Raji (cell line): ENCODE measurements around the gene ALG12.

Source experiments
- POLR2A ChIP-seq: IDR thresholded peaks from 2 replicates; pipeline ENCODE4 v1.6.1; 2011; ENCODE audit warnings: low read depth, low read length, control low read depth; ENCODE audit not compliant: insufficient read depth

The ALG12 gene

DNA sequence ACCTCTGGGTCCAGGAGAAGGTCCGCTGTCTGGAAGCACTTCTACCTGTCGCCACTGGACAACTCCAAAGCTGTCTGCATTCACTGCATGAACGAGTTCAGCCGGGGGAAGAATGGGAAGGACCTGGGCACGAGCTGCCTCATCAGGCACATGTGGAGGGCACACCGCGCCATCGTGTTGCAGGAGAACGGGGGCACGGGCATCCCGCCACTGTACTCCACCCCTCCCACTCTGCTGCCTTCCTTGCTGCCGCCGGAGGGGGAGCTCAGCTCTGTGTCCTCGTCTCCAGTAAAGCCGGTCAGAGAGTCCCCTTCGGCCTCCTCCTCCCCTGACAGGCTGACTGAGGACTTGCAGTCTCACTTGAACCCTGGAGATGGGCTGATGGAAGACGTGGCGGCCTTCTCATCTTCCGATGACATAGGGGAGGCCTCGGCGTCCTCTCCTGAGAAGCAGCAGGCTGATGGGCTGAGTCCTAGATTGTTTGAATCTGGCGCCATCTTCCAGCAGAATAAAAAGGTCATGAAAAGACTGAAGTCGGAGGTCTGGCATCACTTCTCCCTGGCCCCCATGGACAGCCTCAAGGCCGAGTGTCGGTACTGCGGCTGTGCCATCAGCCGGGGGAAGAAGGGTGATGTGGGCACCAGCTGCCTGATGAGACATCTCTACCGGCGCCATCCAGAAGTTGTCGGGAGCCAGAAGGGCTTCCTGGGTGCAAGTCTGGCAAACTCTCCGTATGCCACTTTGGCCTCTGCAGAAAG, 33.6 kb downstream of the ALG12 start:
- no peak for TF ChIP-seq POLR2A

DNA sequence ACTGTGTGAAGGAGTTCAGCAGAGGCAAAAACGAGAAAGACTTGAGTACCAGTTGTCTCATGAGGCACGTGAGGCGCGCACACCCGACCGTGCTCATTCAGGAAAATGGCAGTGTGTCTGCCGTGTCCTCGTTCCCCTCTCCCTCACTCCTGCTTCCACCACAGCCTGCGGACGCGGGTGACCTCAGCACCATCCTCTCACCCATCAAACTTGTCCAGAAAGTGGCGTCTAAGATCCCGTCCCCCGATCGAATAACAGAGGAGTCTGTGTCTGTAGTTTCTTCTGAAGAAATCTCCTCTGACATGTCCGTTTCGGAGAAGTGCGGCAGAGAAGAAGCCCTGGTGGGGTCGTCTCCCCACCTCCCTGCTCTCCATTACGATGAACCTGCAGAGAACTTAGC, 34.2 kb downstream of the ALG12 start:
- TF ChIP-seq POLR2A = no peak

DNA sequence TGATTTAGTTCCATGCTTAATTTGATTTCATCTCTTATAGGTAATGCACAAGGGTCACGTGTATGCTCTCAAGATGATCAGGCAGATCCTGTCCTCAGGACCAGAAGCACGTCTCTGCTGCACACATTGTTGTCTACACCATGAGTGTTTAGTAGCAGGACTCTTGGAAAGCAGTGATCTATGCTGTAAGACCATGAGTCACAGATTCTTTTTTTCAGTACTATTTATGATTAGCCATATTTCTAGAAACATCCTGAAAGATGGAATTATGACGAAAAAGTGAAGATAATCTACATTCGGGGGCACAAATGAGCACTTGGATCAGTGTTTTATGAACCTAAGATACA, 35.0 kb downstream of the ALG12 start:
- no peak for TF ChIP-seq POLR2A

DNA sequence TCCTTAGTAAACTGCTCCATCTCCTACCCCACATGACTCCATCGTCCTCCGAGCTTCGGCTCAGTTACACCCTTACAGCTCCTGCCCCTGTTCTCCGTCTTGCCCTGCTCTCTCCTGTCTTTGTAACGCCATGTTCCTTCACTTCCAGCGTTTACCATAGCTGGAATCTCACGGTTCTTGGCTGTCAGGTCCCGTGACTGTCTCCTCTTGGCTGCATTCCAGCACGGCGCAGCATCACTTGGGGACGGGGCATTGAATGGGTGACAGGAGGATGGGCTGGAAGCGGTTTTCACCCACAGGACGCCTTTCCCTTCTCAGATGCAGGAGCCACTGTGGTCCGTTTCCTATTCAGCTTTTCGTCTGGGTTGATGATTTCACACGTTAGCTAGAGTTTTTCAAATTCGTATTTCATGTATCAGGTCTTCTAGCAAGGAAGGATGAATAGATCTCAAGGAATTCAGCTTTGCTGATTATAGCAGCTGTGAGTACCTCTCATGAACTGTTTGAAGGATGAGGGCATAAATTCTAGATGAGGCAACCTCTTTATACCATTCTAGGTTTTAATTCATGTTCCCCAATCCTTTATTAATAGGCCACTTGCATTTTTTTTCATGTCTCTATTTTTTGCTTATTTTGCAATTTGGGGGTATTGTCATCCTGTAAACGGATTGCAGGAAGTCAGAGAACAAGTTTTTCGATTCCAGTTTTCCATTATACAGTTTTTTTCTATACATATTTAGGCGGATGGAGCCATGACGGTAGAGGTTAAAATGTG, 35.5 kb downstream of the ALG12 start:
- TF ChIP-seq POLR2A = no peak

DNA sequence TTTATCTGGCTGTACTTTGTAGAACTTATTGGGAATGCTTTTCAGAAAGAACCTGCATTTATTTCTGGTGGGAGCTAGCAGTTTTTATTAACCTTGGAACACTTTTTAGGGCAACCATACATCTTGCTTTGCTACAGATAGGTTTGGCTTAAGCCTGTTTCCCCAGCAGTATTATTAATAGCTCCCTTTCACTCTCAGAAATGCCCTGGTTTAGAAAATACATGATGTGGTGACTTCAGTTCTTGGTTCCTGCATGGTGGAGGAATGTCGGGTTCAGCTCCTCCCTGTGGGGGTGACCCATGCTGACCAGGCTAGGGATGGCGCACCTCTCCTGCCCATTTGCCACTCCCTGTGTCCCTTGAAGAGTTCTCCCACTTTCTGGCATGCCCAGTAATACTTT, 36.4 kb downstream of the ALG12 start:
- no peak for TF ChIP-seq POLR2A

DNA sequence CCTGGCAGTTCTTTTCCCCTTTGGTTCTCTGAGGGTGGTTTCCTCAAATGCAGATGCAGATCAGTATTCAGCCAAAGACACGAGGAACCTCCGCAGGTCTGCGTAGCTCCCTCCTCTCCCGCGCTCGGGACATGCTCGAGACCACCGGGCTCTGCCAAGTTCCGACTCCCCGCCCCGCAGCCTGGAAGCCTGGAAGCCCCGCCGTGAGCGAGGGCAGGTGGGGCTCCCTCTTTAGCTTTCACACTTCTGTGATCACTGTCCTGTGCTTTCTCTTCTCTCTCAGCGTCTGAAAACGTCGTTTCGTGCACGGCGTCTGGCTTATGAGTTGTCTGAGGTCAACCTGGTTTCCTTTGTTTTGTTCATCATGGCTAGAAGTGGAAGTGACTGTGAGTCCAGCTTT, 38.0 kb downstream of the ALG12 start:
- TF ChIP-seq POLR2A = no peak

DNA sequence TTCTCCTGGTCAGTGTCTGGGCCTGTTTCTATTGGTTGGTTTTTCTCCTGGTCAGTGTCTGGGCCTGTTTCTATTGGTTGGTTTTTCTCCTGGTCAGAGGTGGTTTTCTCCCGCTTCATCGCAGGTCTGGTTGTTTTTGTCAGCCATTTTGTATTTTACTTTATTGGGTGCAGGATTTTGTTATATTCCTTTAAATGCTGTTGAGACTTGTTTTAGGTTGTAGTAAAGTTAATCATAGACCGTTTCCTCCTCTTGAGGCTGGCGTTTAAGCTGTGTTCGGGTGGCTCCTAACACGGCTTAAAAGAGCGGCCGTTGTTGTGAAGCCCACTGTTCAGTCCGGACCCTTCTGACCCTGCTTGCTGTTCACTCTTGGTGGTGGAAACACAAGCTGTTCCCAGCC, 38.4 kb downstream of the ALG12 start:
- no peak for TF ChIP-seq POLR2A

DNA sequence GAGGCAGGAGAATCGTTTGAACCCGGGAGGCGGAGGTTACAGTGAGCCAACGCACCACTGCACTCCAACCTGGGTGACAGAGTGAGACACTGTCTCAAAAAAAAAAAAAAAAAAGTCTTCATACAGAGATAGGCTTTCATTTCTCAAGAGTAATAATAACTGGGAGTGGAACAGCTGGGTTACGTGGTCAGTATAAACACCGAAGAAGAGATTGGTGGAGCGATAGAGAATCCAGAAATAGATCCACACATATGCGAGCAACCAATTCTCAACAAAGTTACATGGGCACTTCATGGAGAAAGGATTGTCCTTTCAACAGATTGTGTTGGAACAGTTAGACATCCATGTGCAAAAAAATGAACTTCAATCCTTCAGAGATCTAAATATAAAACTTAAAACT, 40.0 kb downstream of the ALG12 start:
- no peak for TF ChIP-seq POLR2A

DNA sequence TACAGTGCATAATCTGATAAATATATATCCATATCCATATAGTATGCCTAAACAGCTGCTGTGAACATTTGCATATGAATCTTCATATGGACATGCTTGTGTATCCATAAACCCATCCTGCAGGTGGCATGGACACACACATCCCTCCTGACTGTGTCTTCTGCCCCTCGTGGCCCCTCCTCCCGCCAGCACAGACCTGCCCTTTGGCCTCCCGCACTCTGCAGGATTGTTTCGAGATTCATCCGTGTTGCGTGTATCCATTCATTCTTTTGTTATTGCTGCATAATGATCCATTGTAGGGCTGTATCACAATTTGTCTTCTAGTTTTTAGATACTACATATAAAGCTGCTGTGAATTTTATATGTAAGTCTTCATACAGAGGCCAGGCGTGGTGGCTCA, 40.6 kb downstream of the ALG12 start:
- no peak for TF ChIP-seq POLR2A

DNA sequence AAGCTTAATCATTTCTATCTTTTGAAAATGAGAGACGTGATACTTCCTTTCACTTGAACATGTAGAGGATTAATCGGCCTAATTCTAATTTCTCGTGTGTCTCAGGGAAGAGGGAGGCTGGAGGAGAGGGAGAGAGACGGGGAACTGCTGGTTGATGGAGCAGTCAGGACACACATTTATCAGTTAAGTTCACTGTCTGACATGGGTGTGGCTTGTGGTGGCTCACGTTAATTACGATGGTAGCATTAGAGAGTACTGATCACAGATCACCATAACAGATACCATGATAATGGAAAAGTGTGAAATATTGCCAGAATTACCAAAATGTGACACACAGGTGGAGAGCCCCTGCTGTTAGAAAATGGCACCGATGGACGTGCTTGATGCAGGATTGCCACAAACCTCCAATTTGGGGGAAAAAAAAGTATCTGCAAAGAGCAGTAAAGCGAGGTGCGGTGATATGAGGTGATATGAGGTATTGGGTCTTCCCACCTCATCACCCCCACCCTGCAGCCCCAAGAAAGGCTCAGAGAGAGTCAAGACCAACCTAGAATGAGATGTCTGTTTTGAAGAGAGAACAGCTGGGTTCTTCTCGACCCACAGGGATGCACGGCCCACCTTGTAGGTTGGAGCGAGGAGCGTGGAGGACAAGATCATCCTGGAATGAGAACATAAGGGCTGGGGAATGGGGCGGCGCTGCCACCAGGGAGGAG, 44.9 kb downstream of the ALG12 start:
- TF ChIP-seq POLR2A = no peak

DNA sequence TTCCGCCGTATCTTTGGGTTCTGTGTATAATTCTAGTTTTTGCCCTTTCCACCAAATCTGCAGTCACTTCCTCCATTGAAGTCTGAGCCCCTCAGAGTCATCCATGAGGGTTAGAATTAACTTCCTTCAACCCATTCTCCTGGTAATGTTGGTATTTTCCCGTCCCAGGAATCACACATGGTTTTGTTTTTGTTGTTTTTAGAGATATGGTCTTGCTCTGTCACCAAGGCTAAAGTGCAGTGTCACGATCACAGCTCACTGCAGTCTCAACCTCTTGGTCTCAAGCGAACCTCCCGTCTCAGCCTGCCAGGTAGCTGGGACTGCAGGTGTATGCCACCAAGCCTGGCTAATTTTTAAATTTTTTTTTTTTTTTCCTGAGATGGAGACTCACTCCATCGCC, 45.9 kb downstream of the ALG12 start:
- no peak for TF ChIP-seq POLR2A

DNA sequence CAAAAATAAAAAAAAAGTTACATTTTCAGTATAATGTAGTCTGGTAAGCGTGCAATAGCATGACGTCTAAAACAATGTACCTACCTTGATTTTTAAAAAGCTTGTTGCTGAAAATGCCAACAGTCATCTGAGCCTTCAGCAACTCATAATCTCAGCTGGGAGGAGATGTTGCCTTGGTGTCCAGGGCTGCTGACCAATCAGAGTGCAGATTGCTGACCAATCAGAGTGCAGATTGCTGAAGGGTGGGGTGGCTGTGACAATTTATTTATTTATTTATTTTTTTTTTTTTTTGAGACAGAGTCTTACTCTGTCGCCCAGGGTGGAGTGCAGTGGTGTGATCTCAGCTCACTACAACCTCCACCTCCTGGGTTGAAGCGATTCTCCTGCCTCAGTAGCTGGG, 46.8 kb downstream of the ALG12 start:
- no peak for TF ChIP-seq POLR2A

DNA sequence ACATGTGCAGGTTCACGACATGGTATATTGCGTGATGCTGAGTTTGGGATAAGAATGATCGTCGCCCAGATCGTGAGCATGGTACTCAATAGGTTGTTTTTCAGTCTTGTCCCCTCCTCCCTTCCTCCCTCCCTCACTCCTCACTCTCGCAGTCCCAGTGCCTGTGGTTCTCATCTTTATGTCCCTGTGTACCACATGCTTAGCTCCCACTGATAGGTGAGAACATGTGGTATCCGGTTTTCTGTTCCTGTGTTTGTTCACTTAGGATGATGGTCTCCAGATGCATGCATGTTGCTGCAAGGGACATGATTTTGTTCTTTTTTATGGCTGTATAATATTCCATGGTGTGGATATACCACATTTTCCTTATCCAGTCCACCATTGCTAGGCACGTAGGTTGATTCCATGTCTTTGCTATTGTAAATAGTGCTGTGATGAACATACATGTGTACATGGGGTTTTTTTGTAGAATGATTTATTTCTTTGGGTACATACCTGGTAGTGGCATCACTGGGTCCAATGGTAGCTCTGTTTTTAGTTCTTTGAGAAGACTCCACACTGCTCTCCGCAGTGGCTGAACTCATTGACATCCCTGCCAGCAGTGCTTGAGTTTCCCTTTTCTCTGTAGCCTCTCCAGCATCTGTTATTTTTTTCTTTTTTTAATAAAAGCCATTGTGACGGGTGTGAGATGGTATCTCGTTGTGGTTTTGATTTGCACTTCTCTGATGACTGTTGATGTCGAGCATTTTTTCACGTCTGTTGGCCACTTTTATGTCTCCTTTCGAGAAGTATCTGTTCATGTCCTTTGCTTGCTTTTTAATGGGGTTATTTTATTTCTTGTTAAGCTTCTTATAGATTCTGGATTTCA, 48.2 kb downstream of the ALG12 start:
- no peak for TF ChIP-seq POLR2A

DNA sequence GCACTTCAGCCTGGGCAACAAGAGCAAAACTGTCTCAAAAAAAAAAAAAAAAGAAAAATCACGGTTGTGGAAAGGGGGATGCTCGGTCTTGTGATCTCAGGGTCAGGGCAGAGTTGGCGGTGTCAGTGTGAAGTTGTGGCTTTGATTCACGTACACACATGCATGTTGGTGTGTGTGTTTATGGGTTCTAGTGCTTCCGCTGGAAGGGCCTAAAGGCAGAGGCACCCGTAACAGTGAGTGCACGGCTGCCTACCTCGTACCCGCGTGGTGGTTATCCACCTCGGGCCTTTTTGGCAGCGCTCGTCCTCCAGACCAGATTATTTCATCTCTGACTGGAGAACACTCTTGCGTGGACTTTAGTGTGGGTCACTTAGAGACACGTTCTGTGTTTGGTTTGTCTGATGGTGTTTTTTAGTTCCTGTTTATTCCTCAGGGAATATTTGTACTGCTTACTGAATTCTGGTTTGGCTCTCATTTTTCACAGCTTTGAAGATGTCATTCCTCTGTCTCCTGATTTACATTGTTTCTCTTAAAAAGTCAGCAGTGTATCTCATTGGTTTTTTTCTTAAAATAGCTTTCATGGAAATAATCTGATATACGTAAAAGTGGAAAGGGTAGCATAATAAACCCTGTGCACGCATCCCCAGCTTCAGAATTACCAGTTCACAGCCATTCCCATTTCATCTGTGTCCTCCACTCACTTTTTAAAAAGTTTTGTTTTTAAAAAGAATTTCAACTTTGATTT, 49.0 kb downstream of the ALG12 start:
- TF ChIP-seq POLR2A = no peak
